Suprapubic skin (tissue), 3 donors: ENCODE measurements around the gene WRAP53.

Experiments
- CTCF ChIP-seq, 2 donors: fragments of 200-600 bp in 1 of 2; fragments of 450-650 bp in 1 of 2; sonication (generic) in 1 of 2; IDR thresholded peaks; one replicate each; pipeline ENCODE4 v1.5.1; 2016 to 2019; ENCODE audit warnings: antibody characterized with exemption in 2 of 2, mild to moderate bottlenecking in 1 of 2, moderate library complexity in 1 of 2
- EP300 ChIP-seq: sonication (generic); formaldehyde crosslinking; IDR thresholded peaks from one replicate; pipeline ENCODE4 v1.6.1; 2017; ENCODE audit warnings: antibody characterized with exemption

GRCh38 chr17:7711051-7711755 lies 22.9 kb downstream of the WRAP53 start:
- TF ChIP-seq CTCF (IDR thresholded peaks at IDR 0.05) (peak in 1 of 2 donors; percentile 22), EP300 (no peak)
